Measurements from ENCODE around the gene GPC6.

Gene GPC6

DNA sequence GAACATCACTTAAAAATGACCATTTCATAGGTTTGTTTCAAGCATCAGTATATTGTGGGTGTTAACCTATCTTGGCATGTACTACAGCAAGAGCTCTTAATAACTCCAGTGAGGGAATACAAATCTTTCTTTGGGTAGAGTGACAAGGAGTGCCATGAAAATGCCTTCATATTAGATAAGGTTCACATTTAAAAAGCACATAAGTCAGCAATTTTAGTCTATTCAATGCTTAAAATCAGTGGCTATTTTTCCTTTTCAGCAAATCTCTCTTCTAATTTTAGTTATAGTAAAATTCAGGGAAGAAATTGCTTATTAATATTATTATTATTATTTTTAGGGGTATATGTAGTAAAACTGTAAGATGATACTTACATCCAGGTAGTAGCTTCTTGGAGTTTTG is 291.1 kb downstream of the GPC6 start:
- no peak for DNase-seq

DNA sequence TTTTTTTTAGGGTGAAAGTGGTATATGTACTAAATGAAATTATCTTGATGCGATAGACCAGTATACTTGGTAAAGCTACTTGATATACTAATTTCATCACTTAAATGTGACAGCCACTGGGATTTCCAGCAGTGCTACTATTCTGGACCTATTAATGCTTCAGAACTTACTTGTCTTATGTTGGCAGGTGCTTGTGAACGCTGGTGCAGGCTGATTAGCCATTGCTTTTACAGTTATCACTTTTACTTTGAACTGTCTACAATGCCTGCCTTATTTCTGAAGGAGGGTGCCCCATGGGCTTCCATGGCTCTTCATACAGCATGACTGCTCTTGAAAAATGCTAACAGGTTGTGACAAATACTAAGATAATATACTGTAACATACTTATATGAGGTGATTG is 294.7 kb downstream of the GPC6 start:
- no peak for DNase-seq

DNA sequence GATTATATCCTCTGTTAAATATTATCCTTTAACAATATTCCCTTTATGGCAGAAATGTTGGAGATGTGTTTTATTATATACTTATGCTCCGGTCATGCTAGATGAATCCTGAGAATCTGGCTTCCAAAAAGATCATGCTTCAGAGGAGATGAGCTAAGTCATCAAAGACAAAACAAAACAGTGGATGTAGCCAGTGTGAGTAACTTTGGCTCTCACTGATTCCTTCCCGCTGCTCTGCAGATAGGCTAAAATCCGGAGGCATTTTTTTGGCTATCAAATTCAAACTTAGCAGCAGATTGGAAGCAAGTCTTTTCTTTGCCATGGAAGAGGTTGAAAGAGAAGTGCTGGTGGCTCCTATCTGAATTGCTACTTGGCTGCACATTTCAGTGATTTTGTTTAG is 295.9 kb downstream of the GPC6 start:
- DNase-seq: no peak

DNA sequence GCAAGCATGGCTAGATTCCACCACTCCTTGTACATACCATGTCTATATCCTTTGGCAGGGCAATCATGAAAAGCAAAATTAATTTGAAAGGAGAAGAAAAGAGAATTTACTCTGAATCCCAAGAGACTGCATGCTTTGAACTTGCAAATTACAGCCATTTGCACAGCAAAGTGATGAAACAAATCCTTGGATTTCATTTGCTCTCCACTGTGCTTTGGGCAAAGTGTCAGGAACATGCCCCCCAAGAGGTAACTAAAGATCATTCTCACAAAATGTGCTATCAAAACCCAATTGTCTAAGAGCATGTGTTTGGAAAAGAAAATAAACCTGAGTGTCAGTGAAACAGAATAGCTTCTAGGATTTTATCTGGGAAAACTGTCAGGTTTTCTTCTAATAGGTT is 298.5 kb downstream of the GPC6 start:
- DNase-seq: no peak

DNA sequence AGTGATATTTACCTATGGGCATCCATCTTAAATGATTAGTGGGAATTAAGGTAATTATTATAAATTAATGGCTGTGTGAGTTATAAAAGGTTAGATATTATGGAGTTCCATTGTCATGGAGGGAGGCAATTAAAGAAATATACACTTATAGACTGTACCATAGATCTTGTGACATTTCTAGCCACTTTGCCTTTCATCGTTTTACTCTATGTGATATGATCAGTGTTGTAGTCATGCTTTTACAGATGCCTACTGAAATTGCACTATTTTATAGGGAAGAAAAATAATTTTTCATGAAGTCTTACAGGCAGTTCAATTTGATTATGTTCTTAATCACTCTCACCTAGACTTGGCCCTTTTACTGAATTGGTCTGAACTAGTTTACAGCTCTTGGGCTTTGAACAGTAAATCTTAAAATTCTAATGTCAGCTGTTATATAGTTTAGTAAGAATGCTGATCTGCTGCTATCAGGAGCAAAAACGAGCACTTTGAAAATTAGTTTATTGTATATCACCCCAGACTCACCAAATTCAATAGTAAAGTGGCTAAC is 301.2 kb downstream of the GPC6 start:
- DNase-seq: no peak

DNA sequence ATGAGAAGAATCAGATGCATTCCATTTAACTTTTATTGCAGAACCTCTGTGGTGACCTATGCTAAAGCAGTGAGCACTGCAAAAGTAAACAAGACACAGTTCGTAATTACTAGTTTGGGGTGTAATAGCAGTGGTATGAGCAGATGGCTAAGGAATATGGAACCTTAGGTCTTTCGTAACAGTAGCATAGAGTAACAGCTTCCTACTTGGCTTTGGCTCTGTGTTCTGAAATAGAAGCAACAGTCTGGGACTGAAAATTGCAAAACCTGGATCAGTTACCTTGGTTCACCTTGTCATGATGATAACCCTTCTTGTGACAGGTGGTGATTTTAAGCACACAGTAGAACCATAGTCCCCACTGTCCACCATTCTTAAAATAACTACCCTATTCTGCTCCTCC is 303.4 kb downstream of the GPC6 start:
- no peak for DNase-seq

DNA sequence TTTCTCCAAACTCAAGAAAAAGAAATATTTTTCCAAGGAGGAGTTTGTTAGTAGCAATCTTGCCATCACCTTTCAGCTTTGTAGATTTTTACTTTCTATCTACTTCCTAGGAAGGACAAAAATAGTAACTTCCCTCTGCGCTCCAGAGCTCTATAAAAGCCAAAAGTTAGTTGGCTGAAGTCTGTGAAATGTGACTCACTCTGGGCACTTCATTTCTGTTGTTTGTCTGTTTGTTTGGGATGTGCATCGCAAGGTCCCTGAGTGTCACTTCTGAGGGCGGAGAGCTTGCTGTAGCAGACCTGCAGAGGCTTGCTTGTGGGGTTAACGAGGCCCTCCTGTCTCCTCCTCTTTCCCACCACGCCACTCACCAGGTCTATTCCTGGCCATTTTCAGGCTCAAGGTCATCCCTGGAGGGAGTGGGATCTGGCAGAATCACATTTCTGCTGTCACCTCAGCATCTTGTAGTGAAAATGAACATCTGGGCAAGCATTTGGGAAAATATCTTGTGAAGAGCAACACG is 307.6 kb downstream of the GPC6 start:
- DNase-seq: no peak

DNA sequence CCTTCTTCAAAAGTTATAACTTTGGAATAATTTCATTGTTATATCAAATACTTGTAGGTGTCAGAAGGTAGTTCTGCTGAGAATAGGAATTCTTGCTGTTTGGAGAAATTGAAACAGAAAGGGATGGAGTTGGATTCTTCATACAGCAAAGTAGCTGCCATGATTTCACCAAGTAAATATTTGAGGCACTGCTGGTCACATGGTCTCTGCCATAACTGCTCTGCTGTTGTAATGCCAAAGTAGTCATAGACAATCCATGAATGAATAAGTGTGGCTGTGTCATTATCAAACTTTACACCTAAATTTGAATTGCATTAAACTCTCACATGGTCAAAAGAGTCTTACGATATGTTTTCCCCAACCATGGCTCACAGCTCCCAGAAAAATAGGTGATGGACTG is 308.6 kb downstream of the GPC6 start:
- DNase-seq: no peak

DNA sequence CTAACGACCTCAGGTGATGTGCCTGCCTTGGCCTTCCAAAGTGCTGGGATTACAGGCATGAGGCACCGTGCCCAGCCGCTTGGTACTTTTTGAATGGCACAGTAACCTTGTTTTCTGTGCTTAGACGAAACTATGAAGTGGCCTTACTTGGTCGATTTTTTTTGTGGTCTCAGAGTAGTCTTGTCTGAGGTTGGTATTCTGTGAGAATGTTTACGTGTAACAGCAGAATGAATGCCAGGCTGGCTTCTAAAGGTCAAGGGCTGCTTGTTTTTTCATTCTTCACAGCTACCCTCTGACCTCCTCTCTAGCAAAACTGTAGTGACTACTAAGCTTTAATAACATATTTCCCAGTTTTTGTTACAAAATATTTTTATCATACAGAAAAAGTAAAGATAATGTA is 313.3 kb downstream of the GPC6 start:
- DNase-seq: no peak

DNA sequence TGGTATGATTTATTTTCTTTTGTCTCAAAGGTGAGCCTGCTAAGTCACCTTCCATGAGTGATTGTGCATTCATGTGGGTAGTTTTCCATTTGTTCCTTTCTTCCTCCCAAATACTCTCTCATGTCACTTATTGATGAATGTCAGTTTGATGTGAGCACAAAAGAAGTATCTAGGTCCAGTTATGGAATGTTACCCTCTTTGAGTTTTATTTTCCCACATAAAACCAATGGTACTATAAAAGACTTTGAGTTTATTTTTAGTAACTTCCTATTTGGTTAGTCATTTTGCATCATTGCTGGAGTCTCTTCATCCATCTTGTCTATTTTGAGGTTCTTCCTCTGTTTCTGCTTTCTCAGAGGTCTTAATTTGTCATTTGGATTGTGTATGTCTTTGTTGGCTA is 321.3 kb downstream of the GPC6 start:
- no peak for DNase-seq

DNA sequence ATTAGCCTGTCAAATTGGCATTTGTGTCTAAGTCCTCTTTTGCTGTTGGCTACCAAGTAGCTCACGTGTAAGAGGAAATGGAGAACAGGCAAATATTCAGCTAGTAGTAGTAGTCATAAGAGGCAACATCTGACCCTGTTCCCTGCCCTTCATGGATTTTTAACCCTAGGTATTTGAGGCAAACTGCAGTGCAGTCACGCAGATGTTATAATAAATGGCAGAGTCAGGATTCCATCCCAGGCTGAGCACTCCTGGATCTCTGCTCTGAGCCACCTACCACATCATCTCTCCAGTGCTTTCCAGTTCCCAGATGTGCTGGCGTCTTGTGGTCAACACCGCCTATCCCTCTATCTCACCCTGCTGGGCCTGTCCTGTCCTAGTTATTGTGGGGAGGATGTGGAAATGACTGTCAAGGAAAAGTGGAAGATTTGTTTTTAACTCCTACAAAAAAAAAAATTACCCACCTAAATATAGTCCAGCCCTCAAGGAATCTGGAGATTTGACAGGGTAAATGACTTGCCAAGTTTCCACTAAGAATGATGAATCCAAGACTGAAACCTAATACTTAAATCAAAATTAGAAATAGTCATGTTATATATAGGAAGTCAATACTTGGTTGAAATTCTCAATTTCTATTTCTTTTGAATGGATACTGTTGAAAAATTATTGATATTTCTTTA is 322.9 kb downstream of the GPC6 start:
- no peak for DNase-seq

DNA sequence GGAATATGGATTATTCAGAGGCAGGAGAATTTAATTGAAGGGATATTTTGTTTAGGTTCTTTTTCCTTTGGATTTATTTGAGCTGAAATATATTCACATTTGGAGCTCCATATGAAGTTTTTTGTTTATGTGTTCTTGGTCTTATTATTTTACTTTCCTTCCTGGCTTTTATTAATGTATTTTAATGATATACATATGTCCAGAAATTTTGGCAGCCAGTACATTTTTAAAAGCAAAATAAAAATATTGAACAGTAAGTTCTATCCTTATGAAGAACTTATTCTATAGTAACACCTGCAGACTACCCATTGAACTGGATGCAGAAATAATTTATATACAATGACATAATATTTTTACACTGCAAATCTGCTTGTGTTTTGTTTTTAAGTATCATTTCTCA is 323.6 kb downstream of the GPC6 start:
- DNase-seq: no peak

DNA sequence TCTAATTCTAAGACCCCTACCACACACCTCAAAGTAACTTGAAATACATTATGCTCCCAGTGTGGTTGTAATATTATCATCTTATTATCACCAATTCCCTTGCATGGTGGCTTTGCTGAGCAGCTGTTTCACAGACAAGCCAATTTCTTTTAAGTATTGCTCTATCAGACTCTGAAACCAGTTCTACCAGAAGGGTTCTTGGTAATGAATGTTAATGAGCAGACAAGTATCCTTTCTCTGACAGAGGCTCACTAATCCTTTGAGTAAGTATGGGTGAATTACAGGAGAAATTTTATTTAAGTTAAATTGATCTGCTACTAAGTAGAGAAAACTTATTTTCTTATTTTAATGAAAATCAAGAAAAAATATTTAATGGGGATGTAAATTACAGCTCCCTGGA is 326.0 kb downstream of the GPC6 start:
- DNase-seq: no peak

DNA sequence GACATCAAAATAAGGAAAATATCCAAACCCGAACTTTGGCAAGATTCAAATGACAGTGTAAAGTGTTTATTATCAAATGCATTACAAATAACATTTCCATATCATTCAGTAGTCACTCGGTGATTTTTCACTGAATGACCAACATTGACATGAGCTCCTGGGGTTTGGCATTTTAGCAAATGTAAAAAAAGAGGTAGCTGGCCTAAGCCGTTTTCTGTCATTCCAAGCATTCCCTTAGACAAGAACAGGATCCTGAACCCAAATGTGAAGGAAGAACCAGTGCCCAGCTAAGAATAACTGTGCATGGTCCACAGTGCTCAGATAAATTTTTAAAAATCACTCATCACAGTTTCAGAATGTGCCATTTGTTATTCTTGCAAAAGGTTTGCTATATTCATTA is 327.9 kb downstream of the GPC6 start:
- no peak for DNase-seq

DNA sequence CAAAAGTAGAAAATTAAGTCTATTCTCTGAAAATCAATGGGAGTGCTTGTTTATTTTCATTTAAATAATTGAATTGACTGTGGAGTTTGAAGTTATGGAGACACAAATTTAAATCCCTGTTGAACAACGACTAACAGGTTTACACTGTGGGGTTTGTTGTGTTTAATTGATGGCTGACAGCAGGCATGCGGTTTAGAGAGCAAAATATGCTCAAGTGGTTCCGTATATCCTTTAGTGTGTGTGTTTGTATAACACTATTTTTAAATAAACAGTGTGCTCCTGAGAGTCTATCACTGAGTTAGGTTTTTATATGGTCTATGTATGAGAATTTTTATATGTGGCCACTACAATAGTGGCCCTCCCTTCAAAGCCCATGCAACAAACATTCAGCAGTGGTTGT is 332.0 kb downstream of the GPC6 start:
- no peak for DNase-seq

DNA sequence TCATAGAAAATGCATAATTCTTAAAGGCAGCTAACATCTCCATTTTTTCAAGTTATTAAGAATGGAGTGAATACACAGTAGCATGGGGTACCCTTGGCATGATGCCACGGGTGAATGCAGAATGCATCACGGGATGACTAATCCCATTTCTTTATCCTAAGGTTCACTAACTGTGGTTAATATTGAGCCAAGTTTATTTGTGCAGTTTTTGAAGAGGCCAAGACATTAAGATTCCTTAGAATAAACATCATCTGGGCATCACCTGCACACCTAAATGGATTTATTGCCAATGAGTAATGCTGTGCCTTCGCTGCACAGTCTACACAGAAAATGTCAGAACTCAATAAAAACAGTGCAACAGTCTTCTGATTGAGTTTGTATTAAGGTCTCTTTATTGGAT is 333.1 kb downstream of the GPC6 start:
- no peak for DNase-seq

DNA sequence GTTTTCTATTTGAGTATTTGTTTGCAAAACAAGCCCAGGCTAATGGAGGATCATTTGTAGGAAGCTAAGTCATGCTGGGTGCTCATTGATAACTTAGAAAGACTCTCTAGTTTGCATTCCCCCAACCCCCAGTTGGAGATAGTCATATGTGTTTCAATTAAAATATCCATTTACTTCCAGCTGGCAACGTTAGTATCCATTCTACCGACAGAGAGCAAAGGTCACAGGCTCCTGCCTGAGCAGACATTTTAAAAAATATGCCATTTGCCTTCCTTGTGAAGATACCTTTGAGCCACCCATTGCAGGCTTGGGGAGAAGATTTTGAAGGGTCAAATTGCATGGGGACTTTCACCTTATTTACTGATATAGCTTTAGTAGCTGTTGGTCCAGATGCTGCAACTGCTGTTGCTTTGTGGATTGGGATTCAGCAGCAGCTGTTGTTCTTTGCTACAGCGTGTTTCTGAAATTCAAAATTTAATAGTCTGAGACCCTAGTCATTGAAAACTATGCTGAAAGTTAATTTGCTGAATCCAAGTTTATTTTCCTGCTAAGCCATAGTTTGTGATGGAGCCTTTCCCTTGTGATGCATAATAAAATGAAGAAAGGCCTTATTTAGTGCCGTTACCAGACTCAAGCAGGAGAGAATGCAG is 335.1 kb downstream of the GPC6 start:
- DNase-seq: no peak

DNA sequence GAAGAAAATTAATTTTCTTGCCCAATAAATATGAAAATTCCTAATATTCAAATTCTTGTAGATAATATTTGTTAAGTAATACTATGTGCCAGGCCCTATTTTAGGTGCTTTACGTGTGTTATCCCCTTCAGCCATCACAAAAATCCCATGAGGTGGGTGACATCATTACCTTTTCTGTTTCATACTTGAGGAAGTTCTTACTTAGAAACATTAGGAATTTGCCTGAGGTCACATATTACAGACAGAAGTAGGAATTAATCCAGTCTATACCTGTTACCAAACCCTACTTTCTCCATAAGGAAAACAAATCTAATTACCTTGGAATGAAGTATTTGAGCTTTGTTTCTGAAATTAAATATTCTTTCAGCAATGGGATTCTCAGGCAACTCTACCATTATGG is 336.1 kb downstream of the GPC6 start:
- no peak for DNase-seq

DNA sequence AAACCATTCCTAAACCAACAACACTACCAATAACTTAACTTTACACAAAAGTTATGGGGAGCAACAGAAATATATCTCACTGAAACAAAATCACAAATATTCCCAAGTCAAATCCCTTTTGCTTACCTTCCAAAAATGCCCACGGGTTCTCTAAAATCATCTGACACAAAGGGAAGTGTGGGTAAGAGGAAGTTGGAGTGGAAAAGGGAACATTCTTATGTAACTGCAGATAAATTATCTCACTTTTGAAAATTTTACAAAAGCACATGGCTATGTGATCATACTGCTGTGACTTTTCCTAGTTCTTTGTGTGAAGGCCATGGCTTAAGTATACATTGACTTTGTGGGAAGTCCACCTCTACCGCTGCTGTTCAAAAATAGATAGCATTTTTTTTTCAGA is 350.5 kb downstream of the GPC6 start:
- DNase-seq: no peak

DNA sequence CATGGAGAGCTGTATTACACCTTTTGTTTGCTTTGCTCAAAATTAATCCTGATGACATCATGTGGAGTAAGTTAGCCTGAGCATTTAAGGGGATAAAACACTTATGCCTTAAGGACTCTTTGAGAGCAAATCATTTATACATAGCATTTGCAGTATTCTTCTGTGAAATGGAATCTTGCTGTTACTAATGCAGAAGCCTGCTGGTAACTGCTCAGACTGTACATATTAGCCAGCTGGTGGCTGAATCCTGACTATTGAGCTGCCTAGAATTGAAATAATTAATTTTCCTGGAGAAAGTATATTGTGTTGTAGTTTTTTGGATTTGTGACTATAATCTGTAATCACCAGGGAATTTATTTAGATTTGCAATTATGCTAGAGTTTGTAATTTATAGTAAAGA is 363.2 kb downstream of the GPC6 start:
- no peak for DNase-seq

DNA sequence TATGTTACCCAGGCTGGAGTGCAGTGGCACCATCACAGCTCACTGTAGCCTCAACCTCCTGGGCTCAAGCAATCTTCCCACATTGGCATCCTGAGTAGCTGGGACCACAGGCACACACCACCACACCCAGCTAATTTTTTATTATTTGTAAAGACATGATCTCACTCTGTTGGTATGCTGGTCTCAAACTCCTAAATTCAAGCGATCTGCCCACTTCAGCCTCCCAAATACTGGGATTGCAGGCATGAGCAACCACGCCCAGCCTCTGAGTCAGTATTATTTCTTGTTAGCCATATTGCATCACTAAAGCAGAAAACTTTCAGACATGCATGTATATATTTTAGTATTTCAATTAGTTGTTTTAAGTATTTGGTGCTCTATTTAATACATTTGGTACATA is 376.4 kb downstream of the GPC6 start:
- DNase-seq: no peak

DNA sequence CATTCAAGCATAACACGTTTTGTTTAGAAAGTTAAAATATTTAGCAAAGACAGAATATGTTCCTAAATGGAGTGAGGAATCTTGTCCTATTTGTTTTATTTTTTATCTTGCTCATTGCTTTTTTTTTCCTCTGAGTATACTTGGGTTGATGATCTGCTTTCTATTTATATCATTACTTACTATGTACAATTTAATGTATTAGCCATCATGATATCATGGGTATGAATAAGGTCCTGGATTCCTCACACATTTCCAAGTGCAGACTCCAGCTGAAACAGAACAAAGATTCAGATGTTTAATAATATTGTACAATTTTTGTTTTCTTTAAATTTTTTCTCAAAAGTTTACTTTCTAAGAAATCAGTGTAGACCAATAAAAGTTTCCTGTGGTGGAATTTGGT is 388.2 kb downstream of the GPC6 start:
- no peak for DNase-seq

DNA sequence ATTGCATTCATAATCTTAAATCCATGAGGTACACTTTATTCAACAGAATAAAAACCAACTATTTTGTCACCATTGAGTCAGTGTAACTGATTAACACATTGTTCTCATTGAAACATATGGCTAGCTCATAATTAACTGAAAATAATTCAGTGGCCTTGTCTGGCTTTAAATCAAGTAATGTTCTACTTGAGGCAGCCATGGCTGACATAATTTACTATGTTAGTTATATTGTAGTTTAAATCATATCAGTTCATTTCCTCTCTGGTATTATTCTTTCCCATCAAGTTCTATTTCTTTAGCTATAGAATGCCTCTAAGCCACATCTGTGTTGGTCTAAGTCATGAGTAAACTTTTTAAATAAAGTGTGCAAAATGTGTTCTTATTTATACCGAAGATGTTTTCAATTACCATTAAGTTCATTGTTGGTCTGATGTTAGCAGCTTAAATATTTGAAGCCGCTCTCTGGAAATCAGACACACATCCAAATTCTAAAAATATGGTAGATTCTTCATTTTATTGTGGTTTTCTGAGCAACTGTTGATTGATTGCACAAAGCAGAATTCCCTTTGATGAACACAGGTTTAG is 393.7 kb downstream of the GPC6 start:
- no peak for DNase-seq

DNA sequence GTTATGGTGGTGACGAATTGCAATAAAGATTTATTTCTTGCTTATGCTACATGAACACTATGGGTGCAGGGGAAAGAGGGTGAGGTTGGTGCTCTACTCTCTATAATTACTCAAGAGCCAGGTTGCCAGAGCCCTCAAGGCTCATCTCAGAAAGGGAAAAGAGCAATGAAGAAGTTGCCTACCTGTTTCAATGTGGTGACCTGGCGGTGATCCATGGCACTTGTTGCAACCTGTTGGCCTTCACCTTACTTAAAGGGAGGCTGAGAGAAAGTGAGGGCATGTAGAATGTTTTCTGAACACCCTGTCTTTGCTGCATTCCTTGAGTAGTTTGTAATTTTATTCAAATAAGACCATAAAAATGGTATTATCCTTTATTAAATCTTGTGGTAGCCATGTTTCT is 394.4 kb downstream of the GPC6 start:
- DNase-seq: no peak

All from CD4-positive, alpha-beta T cell treated with Interferon gamma for 1 hour (primary cell).